ENCODE results near the gene MAMDC2.
A peak's percentile ranks its signal among the peaks of the same experiment; 100 is the strongest.

Gene MAMDC2

DNA sequence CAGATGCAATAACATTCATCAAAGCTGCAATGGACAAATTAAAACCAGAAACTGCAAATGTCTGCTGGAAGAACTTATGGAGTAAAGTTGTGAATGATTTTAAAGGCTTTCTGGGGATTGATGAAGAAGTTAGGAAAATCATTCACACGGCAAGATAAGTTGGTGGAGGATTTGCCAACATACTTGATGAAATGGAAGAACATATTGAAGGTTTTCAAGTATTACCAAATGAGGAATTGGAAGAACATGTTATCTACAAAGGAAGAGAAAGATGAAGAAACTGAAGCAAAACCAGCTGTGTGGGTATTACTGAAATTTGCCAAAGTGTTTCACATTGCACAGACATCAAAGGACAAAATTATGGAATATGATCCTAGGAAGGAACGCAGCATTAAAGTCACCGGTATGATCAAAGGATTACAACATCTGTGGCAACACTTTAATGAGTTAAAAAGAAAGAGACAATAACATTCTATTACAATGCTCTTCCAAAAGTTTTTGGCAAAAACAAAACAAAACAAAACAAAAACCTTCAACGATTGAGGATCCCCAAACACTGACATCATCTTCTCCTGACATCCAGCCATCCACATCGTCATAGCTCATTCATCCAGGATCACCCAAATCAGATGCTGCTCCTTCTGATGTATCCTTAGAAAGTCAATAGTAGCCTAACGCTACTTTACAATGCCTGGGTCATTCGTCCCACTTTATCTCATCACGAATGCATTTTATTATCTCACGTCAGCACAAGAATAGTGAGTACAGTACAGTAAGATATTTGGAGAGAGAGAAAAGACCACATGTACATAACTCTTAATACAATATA lies 153.8 kb downstream of the MAMDC2 start:
- TF ChIP-seq, protein P1, sequence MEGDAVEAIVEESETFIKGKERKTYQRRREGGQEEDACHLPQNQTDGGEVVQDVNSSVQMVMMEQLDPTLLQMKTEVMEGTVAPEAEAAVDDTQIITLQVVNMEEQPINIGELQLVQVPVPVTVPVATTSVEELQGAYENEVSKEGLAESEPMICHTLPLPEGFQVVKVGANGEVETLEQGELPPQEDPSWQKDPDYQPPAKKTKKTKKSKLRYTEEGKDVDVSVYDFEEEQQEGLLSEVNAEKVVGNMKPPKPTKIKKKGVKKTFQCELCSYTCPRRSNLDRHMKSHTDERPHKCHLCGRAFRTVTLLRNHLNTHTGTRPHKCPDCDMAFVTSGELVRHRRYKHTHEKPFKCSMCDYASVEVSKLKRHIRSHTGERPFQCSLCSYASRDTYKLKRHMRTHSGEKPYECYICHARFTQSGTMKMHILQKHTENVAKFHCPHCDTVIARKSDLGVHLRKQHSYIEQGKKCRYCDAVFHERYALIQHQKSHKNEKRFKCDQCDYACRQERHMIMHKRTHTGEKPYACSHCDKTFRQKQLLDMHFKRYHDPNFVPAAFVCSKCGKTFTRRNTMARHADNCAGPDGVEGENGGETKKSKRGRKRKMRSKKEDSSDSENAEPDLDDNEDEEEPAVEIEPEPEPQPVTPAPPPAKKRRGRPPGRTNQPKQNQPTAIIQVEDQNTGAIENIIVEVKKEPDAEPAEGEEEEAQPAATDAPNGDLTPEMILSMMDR (conservative IDR thresholded peaks at IDR 0.05): no peak
- H3K27ac ChIP-seq: no peak overlapping the region

DNA sequence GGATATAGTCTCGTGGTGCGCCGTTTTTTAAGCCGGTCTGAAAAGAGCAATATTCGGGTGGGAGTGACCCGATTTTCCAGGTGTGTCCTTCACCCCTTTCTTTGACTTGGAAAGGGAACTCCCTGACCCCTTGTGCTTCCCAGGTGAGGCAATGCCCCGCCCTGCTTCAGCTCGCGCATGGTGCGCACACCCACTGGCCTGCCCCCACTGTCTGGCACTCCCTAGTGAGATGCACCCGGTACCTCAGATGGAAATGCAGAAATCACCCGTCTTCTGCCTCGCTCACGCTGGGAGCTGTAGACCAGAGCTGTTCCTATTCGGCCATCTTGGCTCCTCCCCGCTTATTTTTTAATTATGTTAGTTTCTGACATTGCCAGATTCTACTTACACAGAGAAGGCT lies 161.1 kb downstream of the MAMDC2 start:
- peak overlapping the region; percentile 64 for H3K27ac ChIP-seq

DNA sequence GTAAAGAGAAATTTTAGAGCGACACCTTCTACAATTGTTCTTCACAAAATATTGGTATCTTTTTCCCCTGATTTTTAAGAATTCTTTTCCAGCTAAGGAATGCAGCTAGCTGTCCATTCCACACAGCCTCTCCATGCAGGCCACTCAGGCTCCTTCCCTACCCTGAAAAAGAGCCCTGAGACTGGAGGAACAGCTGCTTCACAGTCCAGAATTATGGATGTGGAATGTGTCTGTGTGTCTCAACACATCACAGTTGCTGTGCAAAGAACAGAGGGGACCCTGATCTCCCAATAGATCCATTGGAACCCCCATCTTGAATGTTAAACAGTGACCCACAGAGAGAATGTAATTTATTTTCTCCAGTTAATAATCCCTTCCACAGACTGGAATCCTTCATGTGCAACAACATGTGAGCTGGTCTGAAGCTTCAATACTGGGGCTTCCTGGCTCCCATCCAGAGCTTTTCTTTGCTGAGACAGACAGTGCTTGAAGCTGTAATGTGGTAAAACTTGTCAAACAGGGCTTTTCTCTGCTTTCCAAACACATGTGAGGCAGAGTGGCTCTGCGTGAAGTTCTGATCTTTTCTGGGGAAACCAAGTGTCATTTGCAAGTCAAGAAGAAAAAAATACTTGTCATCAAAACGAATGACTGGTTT lies 161.8 kb downstream of the MAMDC2 start:
- TF ChIP-seq, protein P1 (conservative IDR thresholded peaks at IDR 0.05): no peak
- H3K27ac ChIP-seq: peak overlapping the region; percentile 64

- peak overlapping the region; percentile 58 for H3K27ac ChIP-seq
- TF ChIP-seq, protein P1 (conservative IDR thresholded peaks at IDR 0.05): no peak
Measured at GRCh38 chr9:70217029-70217428, 173.4 kb downstream of the MAMDC2 start.

- H3K27ac ChIP-seq: no peak overlapping the region
- TF ChIP-seq, protein P1 (conservative IDR thresholded peaks at IDR 0.05): no peak
Measured at GRCh38 chr9:70218767-70219166, 175.1 kb downstream of the MAMDC2 start.

GRCh38 chr9:70220216-70220615 lies 176.6 kb downstream of the MAMDC2 start:
- TF ChIP-seq, protein P1 (conservative IDR thresholded peaks at IDR 0.05): no peak
- no peak overlapping the region for H3K27ac ChIP-seq

DNA sequence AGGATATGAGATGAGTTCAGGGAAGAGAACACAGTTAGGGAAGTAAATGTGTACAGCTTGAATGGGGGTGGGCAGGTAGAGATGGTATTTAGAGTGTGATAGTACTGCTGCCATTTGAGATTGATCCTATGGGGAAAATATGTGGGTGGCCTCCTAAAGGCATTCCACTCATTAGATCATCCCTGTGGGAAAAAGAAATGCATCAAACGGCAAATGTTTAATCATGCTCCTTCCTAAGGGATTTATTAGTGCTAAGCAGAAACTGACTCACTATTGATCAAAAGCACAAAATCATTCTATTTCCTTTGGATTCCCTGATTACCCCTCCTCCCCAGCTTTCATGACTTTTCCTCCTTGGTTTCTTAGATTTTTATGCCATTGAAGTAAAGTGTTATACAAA lies 178.7 kb downstream of the MAMDC2 start:
- TF ChIP-seq, protein P1 (conservative IDR thresholded peaks at IDR 0.05): no peak
- H3K27ac ChIP-seq: no peak overlapping the region

DNA sequence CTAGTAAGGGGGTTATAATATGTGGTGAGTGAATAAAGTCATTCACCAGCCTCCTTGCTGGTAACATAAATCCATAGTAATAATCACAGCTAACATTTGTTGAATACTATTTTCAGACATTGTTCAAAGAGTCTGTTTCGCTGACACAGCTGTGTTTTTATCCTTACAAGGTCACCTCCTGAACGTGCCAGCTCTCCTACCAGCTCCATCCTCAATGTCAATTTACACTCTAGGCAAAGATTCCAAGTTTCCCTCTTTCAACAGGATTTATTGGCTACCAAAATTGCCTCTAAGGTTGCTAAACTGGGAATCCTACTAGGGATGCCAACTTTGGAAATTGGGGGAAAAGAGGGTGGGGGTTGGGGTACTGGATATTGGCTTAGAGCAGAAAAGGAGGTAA lies 184.5 kb downstream of the MAMDC2 start:
- TF ChIP-seq, protein P1 (conservative IDR thresholded peaks at IDR 0.05): no peak
- H3K27ac ChIP-seq: no peak overlapping the region

Measured in VCaP (cell line).